NCI-H510A (cell line): ENCODE data around the gene PEF1.

Source experiments
- DNase-seq: peaks from one replicate; lab custom pipeline; 2025; lab: John Stamatoyannopoulos, UW

PEF1 gene

DNA sequence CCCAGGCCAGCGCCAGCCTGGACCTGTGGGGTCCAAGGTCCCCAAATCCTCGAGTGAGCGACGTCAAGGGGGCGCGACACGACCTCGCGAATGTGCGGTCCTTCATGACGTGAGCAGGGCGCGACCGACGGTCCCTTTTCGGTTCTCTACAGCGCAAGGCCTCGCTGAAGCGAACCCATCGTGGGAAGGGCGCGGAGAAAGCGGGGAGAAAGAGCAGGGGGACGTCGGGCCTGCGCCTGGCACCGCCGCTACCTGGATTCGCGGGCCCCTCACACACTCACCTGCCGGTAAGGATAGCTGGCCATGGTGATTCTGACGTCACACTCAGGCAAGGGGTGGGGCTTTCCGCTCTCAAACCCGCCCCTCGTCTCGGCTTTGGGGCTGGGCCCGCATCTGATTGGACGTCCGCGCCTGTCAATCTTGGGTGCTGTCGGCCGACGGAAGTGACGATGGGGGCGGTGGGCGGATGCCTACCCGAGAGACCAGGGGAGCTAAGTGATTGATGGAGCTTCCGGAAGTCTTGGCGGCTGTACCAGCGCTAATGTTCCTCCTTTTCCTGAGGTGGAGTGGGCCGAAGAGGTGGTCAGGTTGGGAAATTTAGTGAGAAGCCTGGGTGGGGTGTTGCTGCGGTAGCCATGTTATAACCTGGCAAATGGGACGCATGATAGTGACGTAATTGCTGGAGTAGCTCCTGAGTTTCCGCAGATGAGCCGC lies at the start of gene PEF1:
TSS of gene PEF1 (minus strand) at position 317 of the 714 bp plus-strand sequence. CDS start at position 305, 12 bp downstream.
- DNase-seq: peak; percentile 98

DNA sequence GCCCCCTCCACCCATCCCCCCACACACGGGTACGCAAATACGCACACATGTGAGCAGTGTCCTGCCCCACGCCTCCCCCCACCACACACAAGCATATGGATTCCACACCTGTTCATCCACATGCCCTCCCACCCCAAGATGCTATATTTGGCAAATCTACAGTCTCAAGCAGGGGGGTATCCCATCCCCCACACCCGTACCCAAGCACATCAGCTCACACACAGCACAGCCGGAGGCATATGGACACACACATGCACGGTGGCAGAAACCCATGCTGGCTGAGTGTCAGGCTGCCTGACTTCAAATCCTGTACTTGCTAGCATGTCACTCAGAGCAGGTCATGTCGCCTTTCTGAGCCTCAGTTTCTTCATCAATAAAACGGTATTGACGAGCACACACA lies 48.6 kb upstream of the PEF1 start:
- no peak for DNase-seq

DNA sequence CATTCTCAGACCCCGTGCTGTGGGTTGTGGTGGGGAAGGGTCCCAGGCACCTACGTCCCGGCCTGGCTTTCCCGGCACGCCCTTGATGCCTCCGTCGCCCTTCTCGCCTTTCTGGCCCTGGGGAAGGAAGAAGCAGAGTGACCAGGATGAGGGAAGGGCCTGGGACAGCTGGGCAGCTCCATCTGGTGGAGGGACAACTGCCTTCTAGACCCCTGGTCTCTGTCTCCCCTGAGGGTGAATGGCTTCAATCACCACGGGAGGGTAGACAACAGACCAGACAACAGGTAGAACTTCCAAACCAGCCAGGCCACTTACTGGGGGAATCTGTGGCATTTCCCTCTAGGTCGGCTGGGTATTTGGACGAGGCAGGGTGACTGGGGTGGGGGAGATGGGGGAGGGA lies 47.3 kb upstream of the PEF1 start:
- DNase-seq: no peak

GRCh38 chr1:31691446-31691845 lies 46.8 kb upstream of the PEF1 start:
- DNase-seq: no peak

DNA sequence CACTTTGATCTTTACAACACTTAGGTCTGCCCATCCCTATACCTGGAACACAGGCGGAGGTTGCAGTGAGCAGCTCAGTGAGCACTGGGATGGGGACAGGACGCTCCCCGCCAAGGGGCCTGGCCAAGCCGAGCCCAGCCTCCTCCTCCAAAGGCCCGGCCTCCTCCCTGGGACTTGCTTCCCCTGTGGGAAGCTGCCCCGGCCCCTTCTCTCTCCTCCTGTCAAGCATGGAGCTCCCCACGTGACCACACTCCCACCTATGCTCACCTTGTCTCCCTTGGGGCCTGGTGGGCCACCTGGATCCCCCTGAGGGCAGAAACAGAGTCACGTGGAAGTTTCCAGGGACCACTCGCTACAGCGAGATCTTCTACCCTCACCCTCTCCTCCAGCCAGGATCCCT lies 46.2 kb upstream of the PEF1 start:
- DNase-seq: no peak

DNA sequence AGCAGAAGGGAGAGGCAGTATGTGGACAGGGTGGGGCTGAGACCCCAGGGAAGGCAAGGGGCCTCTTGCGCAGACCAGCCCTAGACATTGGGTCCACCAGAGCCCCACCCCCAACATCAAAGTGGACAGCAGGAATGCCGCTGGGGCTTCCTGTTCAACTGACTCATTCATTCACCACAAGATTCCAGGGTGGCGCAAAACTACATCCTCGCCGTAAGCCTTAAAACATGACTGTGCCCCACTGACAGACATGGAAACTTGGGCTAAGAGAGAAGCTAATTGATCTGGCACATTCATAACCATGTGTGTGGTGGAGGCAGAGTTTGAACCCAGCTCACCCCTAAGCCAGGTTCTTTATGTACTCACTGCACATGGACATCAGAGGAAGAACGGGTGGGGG lies 45.2 kb upstream of the PEF1 start:
- no peak for DNase-seq

GRCh38 chr1:31689379-31689778 lies 44.7 kb upstream of the PEF1 start:
- no peak for DNase-seq

GRCh38 chr1:31688233-31688918 lies 43.7 kb upstream of the PEF1 start:
- no peak for DNase-seq

DNA sequence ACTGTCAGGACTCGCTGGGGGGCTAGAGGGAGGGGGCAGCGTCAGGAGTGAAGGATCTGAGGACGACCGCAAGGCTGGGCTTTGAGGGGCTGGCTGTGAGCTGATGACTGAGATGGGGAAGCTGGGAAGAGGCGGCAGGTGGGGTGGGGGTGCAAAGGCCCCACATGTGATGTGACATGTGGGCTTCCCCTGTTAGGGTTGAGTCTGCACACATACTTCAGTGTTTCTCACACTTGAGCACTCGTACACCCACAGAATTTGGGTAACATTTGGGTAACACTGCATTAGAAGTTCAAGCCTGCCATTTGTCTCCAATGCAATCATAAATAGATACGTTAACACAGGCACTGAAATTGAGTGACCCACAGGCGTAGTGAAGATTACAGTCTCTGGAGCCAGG lies 42.9 kb upstream of the PEF1 start:
- DNase-seq: no peak

GRCh38 chr1:31685795-31686194 lies 41.1 kb upstream of the PEF1 start:
- no peak for DNase-seq

DNA sequence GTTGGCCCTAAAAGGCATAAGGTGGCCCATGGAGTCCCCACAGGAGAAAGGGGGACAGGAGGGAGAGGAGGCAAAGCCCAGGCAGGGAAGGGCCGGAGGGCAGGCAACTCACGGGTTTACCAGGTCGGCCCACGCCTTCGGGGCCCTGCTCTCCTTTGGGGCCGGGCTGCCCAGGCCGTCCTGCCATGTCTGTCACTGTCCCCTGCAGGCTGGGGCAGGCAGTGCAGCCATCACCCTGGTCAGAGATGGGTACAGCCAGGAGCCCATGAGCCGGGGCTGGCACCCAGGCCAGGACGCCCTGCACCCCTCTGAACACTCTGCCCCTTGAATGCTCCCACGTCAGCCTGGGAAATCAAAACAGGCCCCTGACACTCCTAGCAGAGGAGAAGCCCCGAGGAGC lies 39.3 kb upstream of the PEF1 start:
- no peak for DNase-seq

DNA sequence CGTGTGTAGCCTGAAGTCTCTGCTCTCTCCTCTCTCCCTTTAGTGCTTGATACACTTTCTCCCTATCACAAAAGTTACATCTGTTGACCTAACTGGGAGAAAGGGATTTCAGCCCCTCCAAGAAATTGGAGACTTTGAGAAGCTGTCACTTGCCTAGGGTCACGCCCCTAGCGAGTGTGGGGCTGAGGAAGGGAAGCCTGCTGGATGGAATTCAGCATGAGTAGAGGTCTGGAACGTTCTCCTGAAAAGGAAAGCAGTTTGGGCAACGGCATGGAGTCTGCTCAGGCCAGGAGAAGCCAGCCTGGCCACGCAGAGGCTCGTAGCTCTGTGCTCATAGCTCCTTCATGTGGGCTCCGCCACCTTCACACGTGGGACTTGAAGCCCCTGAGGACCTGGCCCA lies 36.7 kb upstream of the PEF1 start:
- DNase-seq: no peak

GRCh38 chr1:31679676-31680230 lies 35.1 kb upstream of the PEF1 start:
- no peak for DNase-seq

DNA sequence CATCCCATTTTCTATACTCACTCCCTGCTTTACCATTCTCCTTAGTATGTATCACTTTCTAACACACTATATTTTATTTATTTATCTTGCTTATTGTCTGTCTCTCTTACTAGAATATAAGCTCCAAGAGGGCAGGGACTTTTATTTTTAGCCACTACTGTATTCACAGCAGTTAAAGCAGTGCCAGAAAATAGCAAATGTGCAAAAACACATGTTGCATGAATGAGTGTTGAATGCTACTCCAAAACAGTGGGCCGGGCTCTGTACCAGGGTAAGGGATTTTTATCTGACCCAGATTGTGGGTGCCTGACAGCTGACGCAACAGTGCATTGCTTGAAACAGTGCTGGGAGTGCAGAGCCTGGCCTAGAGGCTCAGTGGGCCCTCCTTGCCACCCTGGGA lies 34.4 kb upstream of the PEF1 start:
- DNase-seq: no peak

DNA sequence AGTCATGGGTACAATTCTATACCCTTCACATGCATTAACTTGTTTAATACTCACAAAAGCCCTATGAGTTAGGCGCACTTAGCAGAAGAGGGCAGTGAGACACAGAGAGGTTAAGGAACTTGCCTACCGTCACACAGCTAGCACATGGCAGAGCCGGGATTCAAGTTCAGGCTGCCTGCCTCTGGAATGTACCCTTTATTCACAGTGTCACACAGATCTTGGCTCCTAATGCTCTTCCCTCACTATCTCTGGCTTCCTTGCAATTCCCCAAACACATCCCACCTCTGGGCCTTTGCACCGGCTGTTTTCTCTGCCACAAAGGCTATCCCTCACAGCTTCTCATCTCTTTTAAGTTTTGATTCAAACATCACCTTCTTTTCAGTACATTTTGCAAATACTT lies 34.0 kb upstream of the PEF1 start:
- DNase-seq: no peak

GRCh38 chr1:31677949-31678348 lies 33.3 kb upstream of the PEF1 start:
- no peak for DNase-seq

DNA sequence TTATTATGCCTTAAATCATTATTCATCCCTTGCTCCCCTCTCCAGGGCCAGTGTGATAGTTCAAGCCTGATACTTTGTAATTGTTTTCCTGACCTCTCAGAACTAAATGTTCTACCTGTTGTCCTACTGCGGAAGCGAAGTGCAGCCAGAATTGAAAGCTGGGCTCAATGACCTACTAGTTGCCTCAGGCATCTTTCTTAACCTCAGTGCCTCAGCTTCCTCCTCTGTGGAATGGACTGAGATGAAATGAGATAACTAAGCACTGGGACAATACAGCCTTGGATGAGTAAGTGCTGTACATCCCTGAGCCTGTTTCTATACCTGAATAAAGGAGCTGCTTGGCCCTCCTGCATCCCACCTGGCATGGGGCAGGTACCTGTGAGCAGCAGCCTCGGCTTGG lies 32.7 kb upstream of the PEF1 start:
- no peak for DNase-seq

DNA sequence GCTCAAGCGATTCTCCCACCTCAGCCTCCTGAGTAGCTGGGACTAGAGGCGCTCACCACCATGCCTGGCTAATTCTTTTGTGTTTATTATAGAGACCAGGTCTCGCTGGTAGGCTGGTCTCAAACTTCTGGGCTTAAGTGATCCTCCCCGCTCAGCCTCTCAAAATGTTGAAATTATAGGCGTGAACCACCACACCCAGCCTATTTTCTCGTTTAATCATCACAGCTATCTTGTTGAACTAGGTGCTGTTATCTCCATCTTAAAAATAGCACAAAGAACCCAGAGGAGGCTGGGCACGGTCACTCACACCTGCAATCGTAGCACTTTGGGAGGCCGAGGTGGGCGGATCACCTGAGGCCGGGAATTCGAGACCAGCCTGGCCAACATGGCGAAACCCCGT lies 31.1 kb upstream of the PEF1 start:
- DNase-seq: no peak

GRCh38 chr1:31675161-31675560 lies 30.5 kb upstream of the PEF1 start:
- no peak for DNase-seq

DNA sequence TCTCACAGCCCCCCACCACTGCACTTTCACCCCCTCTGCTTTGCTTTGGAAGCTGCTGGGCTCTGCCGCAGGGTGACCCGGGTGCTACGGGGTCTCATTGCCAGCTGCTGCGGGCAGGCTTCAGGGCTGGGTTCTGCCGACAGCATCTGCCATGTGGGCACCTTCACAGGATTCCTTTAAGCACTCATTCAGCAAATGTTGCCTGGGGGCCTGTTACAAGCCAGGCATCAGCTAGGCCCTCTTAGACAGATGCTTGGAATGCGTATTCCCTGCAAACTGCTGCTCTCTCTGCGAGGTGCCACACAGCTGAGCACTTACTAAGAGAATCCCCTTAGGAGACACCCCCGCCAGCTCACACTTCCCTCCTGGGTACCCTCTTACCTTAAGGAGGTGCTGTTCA lies 29.9 kb upstream of the PEF1 start:
- no peak for DNase-seq

DNA sequence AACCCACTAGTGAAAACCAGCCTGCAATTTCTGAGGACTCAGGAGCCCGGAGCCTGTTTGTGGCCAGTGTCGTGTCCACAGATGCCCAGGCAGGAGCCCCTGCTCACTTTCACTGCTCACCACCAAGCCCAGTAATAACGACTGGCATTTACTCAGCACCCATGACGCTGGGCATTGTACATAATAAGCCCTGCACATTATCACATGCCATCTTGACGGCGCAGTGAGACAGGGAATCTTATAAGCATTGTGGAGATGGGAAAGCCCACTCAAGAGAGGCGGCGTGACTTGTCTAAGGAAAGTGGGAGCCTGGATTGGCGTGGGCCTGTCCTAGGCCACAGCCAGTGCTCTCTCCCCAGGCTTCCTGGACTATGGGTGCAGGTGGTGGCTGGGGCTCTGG lies 28.8 kb upstream of the PEF1 start:
- no peak for DNase-seq

- DNase-seq: no peak
Measured at GRCh38 chr1:31672986-31673385, 28.3 kb upstream of the PEF1 start.

DNA sequence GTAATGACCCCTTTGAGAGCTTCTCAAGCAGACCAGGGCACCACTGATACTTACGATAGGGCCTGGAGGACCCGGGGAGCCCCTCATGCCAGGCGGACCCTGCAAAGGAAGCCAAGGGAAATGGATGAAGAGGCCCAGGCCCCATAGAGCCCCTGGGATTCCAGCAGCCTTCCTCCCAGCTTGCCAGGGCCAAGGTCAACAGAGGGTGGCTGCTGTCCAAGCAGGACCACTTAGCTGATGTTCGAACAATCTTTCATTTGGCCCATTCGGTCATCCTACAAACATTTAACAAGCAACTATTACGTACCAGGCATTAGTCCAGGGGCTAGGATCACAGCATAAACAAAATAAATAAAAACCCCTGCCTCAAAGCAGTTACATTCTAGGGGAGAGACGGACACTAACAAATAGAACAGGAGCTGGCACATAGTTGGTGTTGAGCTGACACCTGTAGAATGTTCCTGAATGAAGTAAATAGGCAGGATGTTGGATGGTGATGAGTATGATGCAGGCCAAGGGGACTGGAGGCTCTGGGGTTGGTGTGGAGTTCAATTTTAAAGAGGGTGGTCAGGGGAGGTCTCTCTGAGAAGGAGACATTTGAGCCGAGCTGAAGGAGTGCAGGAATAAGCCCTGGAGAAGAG lies 27.0 kb upstream of the PEF1 start:
- DNase-seq: no peak
